HG03139 (cell line): ENCODE measurements around the gene IVD.

Experiments used
- ATAC-seq: cut with Tn5 transposase; IDR thresholded peaks from one replicate; pipeline ENCODE4 v1.9.1; 2021; ENCODE audit not compliant: unreplicated experiment

IVD gene

DNA sequence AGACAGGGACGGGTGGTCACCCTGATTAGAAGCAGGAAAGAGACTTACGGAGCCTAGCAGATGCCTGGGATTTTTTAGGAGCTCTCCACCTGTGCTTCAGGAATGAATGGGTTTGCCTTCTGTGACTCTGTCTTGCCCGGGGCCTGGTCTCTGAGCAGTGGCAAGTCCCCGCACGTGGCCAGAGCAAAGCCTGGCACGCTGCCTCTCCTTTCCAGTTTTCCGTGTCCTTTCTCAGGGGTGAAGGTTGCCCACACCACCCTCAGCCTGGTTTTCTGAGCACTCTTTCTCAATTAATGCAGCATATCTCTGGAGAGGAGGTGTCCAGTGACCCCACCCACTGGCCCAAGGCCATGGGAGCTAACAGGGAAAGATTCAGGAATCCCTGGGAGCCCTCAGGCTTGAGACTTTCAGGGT, 50.7 kb downstream of the IVD start:
- no peak for ATAC-seq

DNA sequence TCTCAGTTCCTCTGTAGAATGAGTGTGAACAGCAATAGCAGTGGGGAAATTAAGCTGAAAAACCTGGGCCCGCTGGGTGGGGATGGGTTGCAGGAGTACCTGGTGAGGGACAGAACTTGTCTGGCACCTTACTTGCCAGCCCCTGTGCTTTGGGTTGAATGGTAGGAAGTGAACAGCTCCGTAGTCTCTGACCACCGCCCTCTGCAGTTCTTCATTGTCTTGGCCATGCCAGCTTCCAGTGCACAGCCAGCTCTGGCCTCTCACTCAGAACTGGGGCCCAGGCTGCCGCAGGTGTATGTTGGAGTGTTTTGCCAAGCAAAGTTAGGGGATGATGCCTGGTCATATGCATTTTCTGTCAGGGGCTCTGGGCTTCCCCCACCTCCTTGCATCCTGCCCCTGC, 51.1 kb downstream of the IVD start:
- no peak for ATAC-seq

DNA sequence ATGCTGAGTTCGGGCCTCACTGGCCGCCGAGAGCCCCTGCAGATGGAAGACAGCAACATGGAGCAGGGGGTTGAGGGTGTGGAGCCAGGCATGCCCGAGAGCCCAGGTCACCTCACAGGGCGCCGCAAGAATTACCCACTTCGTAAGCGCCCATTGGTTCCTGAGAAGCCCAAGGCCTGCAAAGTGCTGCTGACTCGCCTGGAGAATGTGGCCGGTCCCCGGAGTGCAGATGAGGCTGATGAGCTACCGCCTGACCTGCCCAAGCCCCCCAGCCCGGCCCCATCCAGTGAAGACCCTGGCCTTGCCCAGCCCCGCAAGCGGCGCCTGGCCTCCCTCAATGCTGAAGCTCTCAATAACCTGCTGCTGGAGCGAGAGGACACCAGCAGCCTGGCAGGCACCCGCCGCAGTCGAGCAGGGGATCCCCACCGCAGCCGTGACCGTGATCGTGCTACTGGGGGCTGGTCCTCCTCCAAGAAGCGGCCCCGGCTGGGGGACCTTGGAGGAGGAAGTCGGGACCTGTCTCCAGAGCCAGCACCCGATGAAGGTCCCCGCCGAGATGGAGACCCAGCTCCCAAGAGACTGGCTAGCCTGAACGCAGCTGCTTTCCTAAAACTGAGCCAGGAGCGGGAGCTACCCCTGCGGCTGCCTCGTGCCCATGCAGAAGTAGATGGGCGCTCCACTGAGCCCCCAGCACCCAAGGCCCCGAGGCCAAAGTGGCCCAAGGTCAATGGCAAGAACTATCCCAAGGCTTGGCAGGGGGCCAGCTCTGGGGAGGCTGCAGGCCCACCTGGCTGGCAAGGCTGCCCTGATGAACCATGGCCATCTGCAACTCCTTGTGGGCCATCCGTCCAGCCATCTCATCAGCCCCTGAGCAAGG, 53.1 kb downstream of the IVD start:
- no peak for ATAC-seq

DNA sequence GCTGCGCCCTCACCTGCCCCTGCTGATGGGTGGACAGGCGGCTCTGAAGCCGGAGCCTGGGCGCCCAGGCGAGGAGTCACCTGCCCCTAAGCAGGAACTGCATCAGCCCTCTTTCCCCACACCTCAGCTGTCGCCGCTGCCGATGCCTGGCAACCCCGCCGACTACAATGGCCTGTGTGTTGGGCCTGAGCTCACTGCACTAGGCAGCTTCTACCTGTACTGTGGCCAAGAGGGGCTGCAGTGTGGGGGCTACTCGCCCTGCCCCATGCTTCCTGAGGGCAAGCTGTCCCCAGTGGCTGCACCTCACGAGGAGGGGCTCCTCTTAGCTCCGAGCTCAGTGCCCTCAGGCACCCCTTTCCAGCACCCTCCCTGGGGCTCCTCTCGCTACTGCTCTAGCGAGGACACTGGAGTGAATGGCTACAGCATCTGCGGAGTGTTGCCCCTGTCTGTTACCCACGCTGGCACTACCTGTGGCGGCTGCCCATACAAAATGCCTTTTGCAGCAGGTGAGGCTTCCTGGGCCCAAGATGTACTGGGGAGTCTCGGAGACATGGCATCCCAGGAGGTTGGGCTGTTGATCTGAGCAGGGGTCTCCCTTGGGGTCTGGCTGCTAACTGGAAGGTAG, 53.9 kb downstream of the IVD start:
- ATAC-seq: no peak

DNA sequence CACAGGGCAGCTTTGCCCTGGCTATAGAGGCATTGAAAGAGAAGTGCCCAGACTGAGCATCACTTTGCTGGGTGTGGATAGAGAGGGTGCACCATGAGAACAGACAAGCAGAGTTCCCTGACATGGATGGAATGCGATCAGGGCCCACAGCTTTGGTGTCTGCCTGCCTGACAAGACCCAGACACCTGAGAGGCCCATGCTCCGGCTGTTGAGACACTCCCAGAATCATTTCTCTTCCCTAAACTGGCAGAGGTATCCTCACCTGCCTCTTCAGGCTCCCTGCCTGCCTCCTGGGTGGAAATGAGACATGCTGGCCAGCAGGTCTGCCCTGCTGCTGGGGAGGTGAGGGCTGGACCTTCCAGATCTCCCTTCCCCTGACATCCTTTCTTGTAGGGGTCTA, 54.8 kb downstream of the IVD start:
- ATAC-seq: no peak

DNA sequence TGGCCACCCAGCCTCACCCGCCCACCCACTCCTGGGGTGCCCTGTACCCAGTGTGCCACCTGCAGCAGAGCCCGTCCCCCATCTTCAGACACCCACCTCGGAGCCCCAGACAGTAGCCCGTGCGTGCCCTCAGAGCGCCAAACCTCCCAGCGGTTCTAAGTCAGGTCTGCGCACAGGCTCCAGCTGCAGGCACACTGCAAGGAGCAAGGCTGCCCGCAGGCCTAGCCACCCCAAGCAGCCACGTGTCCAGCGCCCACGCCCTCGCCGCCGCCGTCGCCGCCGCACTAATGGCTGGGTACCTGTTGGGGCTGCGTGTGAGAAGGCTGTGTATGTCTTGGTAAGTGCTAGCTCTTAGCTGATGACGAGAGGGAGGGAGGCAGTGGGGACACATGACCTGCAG, 56.4 kb downstream of the IVD start:
- ATAC-seq: no peak

DNA sequence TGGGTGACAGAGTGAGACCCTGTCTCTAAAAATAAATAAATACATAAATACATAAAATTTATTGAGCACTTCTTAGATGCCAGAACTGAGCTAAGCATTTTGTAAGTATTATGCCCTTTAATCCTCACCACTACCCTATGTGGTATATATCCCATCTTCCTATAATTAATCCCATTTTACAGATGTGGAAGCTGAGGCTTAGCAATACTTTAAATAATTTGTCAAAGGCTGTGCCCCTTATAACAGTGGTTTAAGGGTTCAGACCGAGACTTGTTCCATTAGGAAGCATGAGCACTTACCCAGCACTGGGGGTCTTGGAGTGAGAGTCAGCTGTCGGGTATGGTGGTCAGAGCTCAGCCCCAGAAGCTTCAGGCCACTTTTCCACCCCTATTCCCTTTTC, 57.7 kb downstream of the IVD start:
- no peak for ATAC-seq

DNA sequence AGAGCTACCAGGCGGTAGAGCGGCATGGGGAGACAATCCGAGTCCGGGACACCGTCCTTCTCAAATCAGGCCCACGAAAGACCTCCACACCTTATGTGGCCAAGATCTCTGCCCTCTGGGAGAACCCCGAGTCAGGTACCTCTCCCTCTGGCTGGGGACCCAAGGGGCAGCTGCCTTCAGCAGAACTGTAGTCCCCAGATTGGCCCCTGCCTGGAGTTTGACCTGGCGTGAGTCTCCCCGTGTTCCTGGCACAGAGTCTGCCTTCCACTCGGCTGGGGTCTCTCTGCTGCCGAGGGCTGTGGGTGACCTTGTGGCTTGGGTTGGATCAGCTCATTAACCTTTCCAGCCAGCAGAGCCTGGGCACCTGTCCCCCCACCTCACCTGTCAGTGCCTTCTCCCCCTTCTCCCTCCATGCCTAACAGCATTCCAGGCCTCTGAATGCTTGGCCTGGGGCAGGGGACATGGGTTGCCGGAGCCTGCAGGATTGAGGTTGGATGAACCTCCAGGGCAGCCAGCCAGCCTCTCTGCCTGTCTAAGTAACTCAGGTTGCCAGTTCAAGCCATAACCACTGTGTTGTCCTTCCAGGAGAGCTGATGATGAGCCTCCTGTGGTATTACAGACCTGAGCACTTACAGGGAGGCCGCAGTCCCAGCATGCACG, 58.4 kb downstream of the IVD start:
- ATAC-seq: no peak

DNA sequence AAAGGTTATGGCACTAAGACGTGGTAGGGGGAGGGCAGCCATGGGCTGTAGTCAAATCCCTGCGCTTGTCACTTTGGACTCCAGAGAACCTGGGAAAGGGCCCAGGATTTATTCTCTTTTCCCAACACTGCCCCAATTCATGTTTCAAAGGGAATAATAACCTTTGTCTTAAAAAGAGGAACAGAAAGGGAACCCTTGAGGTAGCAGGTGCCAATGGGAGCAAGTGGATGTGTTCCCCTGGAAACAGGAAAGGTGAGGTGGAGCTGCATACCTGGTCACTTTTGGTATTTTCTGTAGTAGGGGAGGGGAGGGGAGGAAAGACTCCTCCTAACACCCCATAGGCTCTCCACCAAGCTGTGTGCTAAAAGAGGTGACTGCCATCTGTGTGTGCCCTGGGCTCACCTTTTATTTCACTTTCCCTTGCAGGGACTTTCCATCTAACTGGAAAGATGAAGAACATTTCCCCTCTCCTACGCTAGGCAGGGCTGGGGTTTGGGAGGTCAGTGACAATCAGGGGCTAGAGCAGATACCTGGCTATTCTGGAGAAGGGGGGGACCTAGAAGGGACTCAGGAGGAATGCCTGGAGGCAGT, 59.1 kb downstream of the IVD start:
- no peak for ATAC-seq

DNA sequence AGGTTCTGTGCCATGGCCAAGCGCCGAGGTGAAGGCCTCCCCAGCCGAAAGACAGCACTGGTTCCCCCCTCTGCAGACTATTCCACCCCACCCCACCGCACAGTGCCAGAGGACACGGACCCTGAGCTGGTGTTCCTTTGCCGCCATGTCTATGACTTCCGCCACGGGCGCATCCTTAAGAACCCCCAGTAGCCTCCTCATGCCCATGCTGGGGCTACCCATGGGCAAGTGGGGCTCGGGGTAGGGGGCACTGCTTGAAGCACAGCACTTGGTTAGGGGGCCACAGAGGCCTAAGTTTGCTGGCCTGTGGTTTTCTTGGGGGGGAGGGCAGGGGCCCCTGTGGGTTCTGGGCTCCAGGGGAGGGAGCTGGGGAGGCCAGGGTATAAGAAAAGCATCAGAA, 60.3 kb downstream of the IVD start:
- no peak for ATAC-seq

DNA sequence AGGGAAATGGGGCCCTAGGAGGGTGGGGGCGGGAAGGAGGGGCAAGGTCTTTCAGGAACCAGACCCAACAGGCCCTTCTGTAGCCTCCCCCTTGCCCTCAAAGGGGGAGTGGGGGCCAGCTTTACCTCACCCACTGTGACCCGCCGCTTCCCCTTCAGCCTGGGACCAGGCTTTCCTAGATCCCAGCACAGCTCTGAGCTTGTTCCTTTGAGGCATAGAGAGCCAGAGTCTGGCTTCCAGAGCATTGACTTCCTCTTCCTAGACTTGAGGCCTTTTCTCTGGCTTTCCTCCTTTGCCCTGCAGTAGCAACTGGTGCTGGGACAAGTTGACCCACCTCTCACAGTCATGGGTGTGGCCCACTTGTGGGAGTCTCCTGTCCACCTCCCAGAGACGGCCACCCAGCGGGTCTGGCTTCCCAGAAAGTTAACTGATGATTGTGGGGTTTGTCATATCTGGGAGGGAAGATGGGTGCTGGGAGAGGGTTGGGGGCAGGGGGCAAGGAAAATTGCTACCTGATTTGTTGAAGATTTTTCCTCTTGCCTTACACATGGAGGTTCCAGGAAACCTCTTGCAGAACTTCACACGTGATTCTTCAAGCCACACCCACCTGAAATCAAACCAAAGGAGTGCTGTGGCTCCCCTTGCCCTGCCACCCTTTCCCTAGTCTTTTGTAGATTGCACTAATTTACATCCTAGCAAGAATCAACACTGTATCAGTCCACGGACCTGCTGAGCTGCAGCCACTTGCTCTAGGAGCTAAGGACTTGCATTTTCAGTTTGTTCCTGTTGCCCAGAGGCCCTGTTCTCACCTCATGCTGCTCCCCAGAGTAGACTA, 61.0 kb downstream of the IVD start:
- no peak for ATAC-seq

DNA sequence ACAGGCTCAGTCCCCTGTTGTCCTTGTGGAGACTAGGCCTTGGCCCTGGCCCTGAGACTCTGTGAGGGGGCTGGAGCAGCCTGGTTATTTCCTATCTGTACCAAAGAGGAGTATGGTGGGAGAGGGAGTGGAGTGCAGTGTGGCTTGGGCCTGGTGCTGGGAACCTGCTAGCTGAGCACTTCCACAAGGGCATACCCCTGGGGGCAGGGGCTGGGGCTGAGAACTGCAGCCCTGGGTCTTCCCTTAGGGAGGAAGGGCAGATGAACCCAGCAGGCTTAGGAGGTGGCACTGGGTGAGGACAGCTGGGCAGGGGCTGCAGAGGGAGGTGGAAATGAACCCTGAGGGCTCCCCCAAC, 61.6 kb downstream of the IVD start:
- ATAC-seq: no peak

DNA sequence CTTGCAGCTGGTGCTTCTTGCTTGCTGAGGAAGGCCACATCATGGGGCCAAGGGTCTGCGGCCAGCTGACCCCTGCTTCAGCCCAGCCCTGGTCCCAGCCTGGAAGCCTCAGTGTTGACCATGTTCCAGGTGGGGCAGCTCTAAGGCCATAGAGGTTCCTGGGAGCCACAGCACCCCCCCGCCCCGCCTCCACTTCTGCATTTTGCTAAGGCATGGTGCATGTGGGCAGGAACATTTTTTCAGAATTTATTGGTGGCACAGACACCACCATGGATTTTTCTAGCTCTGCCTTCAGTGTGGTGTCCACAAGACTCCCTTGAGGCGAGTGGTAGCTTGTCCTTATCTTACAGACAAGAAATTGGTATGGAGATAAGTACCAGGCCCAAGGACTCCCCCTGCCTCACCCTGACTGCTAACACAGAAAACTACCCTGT, 63.3 kb downstream of the IVD start:
- no peak for ATAC-seq

DNA sequence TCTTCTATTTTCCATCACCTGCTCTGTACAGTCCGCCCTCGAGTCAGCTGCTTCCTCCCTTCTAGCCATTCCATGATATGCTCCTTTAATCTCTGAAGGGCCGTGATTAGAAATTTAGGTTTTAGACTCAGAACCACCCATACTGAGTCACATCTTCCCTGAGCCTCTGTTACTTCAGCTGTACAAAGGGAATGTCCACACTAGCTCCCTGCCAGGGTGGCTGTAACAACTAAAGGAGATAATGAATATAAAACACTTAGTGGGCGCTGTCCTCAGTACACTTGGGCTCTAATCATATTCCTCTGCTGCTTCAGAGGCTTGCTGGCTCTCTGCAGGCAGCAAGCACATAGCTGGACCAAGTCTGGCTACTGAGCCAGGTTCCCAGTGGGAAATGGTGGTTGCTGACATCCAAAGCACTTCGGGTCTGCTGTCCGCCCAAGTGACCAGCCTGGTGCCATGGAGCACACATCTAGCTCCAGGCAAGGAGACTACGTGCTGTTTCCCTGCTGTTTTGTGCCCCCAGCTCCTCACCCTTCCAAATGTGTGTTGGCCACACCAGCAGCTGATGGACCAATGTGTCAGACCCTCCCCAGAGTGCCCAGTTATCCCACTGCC, 64.3 kb downstream of the IVD start:
- no peak for ATAC-seq

DNA sequence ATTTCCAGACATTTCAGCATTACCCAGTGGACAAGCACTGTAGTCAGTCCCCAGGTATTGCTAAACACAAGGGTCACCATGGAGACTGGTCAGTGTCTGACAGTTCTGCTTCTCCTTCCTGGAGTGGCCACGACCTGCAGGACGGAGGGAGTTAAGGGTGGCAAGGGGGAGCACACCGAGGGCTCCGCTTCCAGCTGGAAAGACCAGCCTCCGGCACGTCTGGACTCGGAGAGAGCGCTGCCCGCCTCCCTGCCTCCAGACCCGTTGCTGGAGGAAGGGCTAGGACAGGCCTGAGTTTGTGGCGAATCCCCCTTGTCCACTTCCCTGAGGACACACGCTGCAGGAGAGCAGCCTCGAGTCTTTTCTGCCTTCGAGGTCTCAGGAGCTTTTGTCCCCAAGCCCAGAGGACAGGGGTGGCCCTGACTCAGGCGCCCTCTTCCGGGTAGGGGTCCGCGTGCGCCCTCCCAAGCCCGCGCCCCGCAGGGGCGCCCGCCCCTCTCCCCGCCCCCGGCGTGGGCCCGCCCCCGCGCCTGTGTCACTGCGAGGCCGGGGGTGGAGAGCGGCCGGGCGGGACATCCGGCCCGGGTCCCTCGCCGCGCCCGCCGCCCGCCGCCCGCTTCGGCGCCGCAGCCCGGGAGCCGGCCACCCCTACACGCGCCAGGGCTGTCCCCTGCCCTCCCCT, 65.0 kb downstream of the IVD start, which contains the start of gene CHST14:
Gene CHST14 (plus strand): TSS at position 562 of the 682 bp plus-strand sequence. CDS start 230 bp downstream, outside the sequence.
- ATAC-seq: peak; percentile 70
